ENCODE measurements around the gene PREP.

DNA sequence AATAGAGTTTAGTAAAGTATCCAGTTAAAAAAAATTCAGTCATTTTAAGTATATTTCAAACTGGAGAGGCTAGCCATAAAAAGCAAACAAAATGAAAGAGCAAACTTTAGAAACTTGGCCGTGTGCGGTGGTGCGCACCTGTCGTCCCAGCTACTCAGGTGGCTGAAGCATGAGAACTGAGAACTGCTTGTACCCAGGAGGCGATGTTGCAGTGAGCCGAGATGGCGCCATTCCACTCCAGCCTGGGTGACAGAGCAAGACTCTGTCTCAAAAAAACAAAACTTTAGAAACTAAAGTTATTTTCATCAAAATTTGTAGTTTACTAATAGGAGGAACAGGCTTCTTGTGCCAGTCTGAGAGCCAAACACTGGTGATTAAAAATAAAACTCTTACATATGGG is 122.8 kb downstream of the PREP start:
- TF ChIP-seq, protein P1, sequence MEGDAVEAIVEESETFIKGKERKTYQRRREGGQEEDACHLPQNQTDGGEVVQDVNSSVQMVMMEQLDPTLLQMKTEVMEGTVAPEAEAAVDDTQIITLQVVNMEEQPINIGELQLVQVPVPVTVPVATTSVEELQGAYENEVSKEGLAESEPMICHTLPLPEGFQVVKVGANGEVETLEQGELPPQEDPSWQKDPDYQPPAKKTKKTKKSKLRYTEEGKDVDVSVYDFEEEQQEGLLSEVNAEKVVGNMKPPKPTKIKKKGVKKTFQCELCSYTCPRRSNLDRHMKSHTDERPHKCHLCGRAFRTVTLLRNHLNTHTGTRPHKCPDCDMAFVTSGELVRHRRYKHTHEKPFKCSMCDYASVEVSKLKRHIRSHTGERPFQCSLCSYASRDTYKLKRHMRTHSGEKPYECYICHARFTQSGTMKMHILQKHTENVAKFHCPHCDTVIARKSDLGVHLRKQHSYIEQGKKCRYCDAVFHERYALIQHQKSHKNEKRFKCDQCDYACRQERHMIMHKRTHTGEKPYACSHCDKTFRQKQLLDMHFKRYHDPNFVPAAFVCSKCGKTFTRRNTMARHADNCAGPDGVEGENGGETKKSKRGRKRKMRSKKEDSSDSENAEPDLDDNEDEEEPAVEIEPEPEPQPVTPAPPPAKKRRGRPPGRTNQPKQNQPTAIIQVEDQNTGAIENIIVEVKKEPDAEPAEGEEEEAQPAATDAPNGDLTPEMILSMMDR (IDR thresholded peaks at IDR 0.05; ENCODE audit: control extremely low read depth in 1 of 3, insufficient read depth in 1 of 3, low read depth in 1 of 3, low read length in 3 of 3) = no peak
- TF ChIP-seq HDAC2 (IDR thresholded peaks at IDR 0.05; ENCODE audit: borderline replicate concordance in 1 of 2, low read depth in 2 of 2, low read length in 2 of 2) (no peak), POLR2AphosphoS5 (IDR thresholded peaks at IDR 0.05; ENCODE audit: low read depth, low read length) (no peak), EZH2 (IDR thresholded peaks at IDR 0.05; ENCODE audit: low read depth, low read length, severe bottlenecking) (no peak), TEAD4 (IDR thresholded peaks at IDR 0.05; ENCODE audit: low read depth, low read length) (no peak), RXRA (IDR thresholded peaks at IDR 0.05; ENCODE audit: insufficient read depth, low read depth, low read length) (no peak), CEBPB (IDR thresholded peaks at IDR 0.05; ENCODE audit: low read depth, low read length) (no peak), JUN (IDR thresholded peaks at IDR 0.05; ENCODE audit: low read depth, low read length) (no peak), MAFK (IDR thresholded peaks at IDR 0.05; ENCODE audit: low read depth, low read length) (no peak)

All from H1 (cell line).